Measurements from ENCODE around the gene NAB2.
A peak's percentile ranks its signal among the peaks of the same experiment; 100 is the strongest.

NAB2 gene

GRCh38 chr12:57086493-57087009 lies 2.4 kb upstream of the NAB2 start (continued):
- TF ChIP-seq, protein P1, sequence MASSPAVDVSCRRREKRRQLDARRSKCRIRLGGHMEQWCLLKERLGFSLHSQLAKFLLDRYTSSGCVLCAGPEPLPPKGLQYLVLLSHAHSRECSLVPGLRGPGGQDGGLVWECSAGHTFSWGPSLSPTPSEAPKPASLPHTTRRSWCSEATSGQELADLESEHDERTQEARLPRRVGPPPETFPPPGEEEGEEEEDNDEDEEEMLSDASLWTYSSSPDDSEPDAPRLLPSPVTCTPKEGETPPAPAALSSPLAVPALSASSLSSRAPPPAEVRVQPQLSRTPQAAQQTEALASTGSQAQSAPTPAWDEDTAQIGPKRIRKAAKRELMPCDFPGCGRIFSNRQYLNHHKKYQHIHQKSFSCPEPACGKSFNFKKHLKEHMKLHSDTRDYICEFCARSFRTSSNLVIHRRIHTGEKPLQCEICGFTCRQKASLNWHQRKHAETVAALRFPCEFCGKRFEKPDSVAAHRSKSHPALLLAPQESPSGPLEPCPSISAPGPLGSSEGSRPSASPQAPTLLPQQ (tag by site-specific recombination; IDR thresholded peaks at IDR 0.05): 0 out of 2 replicates have a peak, but pooled peaks have one; percentile 48
- TF ChIP-seq ZNF214 (tag by site-specific recombination; IDR thresholded peaks at IDR 0.05; ENCODE audit: borderline replicate concordance): no peak
- peak; percentile 18; the same call in 1 of the 2 replicates for TF ChIP-seq ZNF391 (tag by site-specific recombination; IDR thresholded peaks at IDR 0.05; ENCODE audit: borderline replicate concordance, low read depth)
- no peak for TF ChIP-seq ZNF423 (tag by site-specific recombination; IDR thresholded peaks at IDR 0.05)
- TF ChIP-seq ZNF239 (tag by site-specific recombination; IDR thresholded peaks at IDR 0.05): no peak
- TF ChIP-seq ZNF701 (tag by site-specific recombination; IDR thresholded peaks at IDR 0.05): no peak
- TF ChIP-seq ZNF560 (tag by site-specific recombination; IDR thresholded peaks at IDR 0.05; ENCODE audit: borderline replicate concordance): no peak
- peak; percentile 47 for TF ChIP-seq ZXDB (tag by site-specific recombination; IDR thresholded peaks at IDR 0.05)
- TF ChIP-seq MYNN (tag by site-specific recombination; IDR thresholded peaks at IDR 0.05; ENCODE audit: borderline replicate concordance): no peak
- TF ChIP-seq, protein P2, sequence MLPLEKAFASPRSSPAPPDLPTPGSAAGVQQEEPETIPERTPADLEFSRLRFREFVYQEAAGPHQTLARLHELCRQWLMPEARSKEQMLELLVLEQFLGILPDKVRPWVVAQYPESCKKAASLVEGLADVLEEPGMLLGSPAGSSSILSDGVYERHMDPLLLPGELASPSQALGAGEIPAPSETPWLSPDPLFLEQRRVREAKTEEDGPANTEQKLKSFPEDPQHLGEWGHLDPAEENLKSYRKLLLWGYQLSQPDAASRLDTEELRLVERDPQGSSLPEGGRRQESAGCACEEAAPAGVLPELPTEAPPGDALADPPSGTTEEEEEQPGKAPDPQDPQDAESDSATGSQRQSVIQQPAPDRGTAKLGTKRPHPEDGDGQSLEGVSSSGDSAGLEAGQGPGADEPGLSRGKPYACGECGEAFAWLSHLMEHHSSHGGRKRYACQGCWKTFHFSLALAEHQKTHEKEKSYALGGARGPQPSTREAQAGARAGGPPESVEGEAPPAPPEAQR (tag by site-specific recombination; IDR thresholded peaks at IDR 0.05): no peak
- no peak for TF ChIP-seq ZNF121 (tag by site-specific recombination; IDR thresholded peaks at IDR 0.05)
- TF ChIP-seq, protein P3, sequence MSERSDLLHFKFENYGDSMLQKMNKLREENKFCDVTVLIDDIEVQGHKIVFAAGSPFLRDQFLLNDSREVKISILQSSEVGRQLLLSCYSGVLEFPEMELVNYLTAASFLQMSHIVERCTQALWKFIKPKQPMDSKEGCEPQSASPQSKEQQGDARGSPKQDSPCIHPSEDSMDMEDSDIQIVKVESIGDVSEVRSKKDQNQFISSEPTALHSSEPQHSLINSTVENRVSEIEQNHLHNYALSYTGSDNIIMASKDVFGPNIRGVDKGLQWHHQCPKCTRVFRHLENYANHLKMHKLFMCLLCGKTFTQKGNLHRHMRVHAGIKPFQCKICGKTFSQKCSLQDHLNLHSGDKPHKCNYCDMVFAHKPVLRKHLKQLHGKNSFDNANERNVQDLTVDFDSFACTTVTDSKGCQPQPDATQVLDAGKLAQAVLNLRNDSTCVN (tag by site-specific recombination; optimal IDR thresholded peaks at IDR 0.05): no peak
- no peak for TF ChIP-seq ZNF670 (tag by site-specific recombination; IDR thresholded peaks at IDR 0.05; ENCODE audit: low read depth)
- no peak for TF ChIP-seq ZNF354C (tag by site-specific recombination; IDR thresholded peaks at IDR 0.05; ENCODE audit: borderline replicate concordance, low read depth)
- TF ChIP-seq ZNF785 (tag by site-specific recombination; IDR thresholded peaks at IDR 0.05): no peak
- no peak for TF ChIP-seq ZNF174 (tag by site-specific recombination; IDR thresholded peaks at IDR 0.05)
- TF ChIP-seq ZNF561 (tag by site-specific recombination; IDR thresholded peaks at IDR 0.05; ENCODE audit: borderline replicate concordance): no peak
- TF ChIP-seq SCRT2 (tag by site-specific recombination; IDR thresholded peaks at IDR 0.05): no peak
- no peak for TF ChIP-seq ZNF341 (tag by site-specific recombination; IDR thresholded peaks at IDR 0.05; ENCODE audit: low read depth)
- no peak for TF ChIP-seq ZNF529 (tag by site-specific recombination; IDR thresholded peaks at IDR 0.05; ENCODE audit: insufficient replicate concordance)
- TF ChIP-seq ZNF169 (tag by site-specific recombination; IDR thresholded peaks at IDR 0.05): no peak
- TF ChIP-seq ZBTB48 (tag by site-specific recombination; IDR thresholded peaks at IDR 0.05): peak; percentile 11; the same call in 1 of the 2 replicates
- TF ChIP-seq ZNF362 (tag by site-specific recombination; IDR thresholded peaks at IDR 0.05): no peak
- no peak for TF ChIP-seq SETDB1 (IDR thresholded peaks at IDR 0.05; ENCODE audit: insufficient read length, low read length)
- TF ChIP-seq HOXA7 (CRISPR knock-in tag; IDR thresholded peaks at IDR 0.05; ENCODE audit: borderline replicate concordance): no peak
- 0 out of 2 replicates have a peak, but pooled peaks have one; percentile 11 for TF ChIP-seq KLF9 (tag by site-specific recombination; IDR thresholded peaks at IDR 0.05; ENCODE audit: low read depth)
- TF ChIP-seq ZFP41 (tag by site-specific recombination; IDR thresholded peaks at IDR 0.05; ENCODE audit: borderline replicate concordance): no peak
- TF ChIP-seq ZNF114 (tag by site-specific recombination; IDR thresholded peaks at IDR 0.05): no peak
- TF ChIP-seq, protein P4, sequence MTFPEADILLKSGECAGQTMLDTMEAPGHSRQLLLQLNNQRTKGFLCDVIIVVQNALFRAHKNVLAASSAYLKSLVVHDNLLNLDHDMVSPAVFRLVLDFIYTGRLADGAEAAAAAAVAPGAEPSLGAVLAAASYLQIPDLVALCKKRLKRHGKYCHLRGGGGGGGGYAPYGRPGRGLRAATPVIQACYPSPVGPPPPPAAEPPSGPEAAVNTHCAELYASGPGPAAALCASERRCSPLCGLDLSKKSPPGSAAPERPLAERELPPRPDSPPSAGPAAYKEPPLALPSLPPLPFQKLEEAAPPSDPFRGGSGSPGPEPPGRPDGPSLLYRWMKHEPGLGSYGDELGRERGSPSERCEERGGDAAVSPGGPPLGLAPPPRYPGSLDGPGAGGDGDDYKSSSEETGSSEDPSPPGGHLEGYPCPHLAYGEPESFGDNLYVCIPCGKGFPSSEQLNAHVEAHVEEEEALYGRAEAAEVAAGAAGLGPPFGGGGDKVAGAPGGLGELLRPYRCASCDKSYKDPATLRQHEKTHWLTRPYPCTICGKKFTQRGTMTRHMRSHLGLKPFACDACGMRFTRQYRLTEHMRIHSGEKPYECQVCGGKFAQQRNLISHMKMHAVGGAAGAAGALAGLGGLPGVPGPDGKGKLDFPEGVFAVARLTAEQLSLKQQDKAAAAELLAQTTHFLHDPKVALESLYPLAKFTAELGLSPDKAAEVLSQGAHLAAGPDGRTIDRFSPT (tag by site-specific recombination; IDR thresholded peaks at IDR 0.05): no peak
- no peak for TF ChIP-seq ZNF830 (tag by site-specific recombination; IDR thresholded peaks at IDR 0.05; ENCODE audit: low read depth)
- TF ChIP-seq ZNF660 (tag by site-specific recombination; IDR thresholded peaks at IDR 0.05): no peak
- TF ChIP-seq ZSCAN23 (tag by site-specific recombination; IDR thresholded peaks at IDR 0.05): no peak
- no peak for TF ChIP-seq KLF17 (tag by site-specific recombination; IDR thresholded peaks at IDR 0.05)
- no peak for TF ChIP-seq ZBTB8A (tag by site-specific recombination; IDR thresholded peaks at IDR 0.05)
